ENCODE results near the gene ADD3. TPM values are rescaled to one million over a fixed set of nuclear protein-coding genes. Genes with fewer than 3 reads are reported as not detected.
A peak's percentile ranks its signal among the peaks of the same experiment; 100 is the strongest.

Gene ADD3
- total RNA-seq, 1 experiment from 2014 or later, result 43.9 TPM

GRCh38 chr10:110003524-110003885 is 4.3 kb upstream of the ADD3 start:
- no peak for DNase-seq (ENCODE audit: low read depth)

- DNase-seq (ENCODE audit: low read depth), result peak; percentile 46
Measured at GRCh38 chr10:110005719-110006118, 2.1 kb upstream of the ADD3 start.

DNA sequence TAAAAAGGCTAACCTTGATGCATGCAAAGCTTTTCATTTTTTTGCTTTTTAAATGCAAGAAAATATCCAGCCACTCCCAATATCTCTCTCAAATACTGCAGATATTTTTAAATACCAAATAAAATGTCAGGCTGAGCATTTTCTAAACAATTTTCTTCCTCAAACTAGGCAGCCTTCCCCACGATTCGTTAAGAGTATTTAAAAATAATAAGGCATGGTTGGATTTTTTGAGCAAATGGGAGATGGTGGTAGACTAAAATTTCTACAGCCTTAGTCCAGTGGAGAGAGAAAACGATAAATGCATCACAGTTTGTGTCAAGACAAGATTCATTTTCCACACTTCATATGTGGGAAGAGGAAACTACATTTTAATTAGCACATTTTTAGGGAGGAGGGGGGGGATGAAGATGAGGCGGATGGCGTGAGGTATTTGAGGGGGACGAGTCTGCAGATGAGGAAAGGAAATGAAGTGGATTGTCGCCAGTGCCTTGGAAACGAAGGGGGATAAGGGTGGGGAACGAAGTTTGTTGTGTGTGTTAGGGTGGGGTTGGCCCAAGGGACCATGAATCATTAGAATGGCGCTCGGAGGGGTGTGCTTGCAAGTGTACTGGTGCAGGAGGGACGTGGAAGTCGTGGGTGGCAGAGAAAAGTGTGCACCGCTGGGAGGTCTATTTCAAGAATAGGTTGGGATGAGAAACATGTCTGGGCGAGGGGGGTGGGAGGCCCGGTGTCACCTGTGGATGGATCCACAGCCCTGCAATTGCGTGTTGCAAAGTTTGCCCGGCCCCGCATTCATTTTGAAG is 1.2 kb upstream of the ADD3 start:
- DNase-seq (ENCODE audit: low read depth), result peak; percentile 54

- DNase-seq (ENCODE audit: low read depth), result no peak
Measured at GRCh38 chr10:110007161-110007700, 553 bp upstream of the ADD3 start.

- peak; percentile 17 for DNase-seq (ENCODE audit: low read depth)
Measured at GRCh38 chr10:110008518-110009339, 945 bp downstream of the ADD3 start.

DNA sequence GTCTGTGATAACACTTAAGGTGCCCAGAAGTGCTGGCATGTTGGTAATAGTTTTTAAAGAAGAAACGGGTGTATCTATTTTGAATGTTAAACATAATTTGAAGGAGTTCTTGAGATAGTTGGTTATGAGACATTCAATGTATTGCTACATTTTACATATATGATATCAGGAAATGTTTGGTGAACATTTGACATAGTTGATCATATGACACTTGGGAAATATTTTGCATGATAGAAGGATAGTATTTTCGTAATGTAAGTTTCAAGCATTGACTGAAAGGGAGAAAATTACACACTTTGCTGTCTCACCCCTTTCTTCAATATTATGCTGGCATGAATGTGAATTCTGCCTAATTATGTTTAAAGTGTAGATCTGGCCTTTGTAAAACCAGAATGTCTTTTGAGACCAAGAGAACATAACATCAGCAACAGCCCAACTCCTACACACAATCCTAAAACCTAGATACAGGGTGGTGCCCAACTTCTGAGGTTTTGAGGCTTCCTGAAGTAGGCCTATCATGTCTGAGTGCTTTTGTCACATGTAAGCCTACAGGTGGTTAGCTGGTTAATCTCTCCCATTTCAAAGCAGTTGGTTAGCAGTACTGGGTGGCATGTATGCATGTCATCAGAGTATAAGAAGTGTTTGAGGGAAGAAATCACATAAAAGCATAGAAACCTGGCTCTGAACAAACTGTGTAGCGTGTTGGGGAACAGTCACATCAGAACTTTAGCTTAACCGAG is 2.1 kb downstream of the ADD3 start:
- DNase-seq (ENCODE audit: low read depth), result no peak

DNA sequence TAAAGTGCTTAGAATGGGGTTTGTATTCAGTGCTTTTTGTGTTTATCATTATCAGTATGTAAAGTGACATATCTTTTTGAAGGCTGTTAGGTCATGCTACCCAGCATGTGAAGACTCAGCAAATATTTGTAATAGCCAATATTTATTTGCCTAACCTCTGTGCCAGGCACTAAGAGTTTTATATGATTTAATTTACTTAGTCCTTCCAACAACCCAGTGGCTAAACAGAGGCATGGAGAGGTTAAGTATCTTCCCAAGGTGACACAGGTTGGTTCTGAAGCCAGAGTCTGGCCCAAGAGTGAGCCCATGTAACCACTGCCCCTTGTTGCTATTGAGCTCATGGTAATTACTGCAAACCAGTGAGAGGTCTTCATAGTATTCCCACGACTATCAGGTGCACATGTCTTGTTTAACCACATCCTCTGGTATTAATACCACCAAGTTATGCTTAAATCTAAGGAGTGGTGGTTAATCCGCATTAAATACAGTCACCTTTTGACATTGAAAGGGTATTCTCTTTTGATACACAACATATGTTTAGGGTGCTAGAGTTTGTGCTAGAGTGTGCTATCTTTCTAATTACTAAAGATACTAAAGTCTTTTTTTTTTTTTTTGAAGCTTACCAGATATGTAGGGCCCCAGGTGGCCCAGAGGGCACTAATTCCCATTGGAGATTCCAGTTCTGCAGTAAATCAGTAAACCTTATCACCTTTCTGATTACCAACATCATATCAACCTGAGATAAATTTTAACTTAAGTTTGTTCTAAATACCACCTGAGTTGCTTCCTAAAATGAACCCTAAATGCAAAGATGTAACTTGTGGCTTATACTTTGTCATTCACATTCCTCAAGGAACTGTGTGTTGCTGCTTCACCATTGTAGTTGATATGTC is 2.9 kb downstream of the ADD3 start:
- no peak for DNase-seq (ENCODE audit: low read depth)

GRCh38 chr10:110011681-110012080 is 3.9 kb downstream of the ADD3 start:
- no peak for DNase-seq (ENCODE audit: low read depth)

GRCh38 chr10:110013630-110014293 is 6.0 kb downstream of the ADD3 start:
- DNase-seq (ENCODE audit: low read depth), result no peak

DNA sequence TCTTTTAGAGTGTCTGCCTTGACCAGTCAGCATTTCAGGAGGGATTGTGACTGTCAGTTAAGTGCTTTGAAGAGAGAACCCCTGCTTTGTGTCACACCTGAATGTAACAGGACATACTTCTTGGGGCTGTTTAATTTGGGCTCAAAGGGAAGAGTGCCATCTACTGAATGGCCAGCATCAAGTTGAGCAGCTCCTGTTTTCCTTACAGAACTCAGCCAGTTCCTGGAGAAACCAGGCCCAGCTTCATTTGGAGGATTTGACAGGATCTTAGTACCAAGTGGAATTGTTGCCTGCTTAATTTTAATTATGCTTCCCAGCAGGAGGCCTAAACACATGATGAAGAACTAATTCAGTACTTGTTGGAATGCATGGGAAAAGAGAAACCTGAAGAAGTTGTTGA is 8.3 kb downstream of the ADD3 start:
- peak; percentile 15 for DNase-seq (ENCODE audit: low read depth)

DNA sequence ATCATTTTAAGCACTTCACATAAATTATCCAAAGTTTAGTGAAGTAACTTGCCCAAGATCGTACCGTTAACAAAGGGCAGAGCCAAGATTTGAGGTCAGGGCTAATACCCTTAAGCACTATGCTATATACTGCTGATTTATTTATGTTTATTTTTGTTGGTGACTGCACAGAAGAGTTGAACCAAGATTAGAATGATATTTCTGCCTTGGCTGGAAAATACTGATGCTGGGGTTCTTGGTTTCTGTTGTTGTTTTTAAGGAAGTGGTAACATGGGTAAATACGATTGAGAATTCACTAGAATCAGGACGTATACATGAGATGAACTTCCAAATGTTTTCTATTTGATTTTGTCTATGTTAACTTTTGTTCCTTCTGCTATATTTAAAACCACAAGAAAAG is 9.3 kb downstream of the ADD3 start:
- no peak for DNase-seq (ENCODE audit: low read depth)

DNA sequence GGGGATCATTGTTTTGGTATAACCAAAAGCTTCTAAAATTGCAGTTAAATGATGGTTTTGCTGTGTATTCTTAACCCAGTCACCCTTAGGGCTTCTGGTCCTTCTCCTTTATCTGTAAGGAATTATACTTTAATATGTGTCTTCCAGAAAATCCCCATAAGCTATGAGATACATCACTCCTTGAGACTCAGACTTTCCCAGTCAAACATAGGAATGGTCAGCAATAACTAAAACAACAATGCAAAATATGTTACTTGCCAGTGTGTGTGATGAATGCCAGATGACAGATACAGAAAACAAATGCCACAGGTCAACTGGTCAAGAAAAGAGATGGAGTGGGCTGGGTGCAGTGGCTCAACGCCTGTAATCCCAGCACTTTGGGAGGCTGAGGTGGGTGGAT is 10.1 kb downstream of the ADD3 start:
- DNase-seq (ENCODE audit: low read depth), result no peak

DNA sequence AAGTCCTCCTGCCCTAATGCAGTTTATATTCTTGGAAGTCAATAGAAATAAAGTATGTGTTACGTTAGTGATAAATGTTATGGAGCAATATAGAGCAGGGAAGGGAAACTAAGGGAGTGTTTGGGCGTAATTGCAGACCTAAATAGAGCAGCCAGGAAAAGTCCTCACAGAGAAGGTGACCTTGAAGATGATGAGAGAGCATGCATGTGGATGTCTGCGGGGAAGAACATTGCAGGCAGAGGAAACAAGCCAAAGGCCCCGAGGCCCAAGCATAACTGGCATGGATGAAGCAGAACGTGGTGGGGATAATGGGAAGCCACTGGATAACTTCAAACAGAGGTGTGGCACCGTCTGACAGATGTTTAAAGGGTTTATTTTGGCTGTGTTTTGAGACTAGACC is 12.5 kb downstream of the ADD3 start:
- peak; percentile 22 for DNase-seq (ENCODE audit: low read depth)

DNA sequence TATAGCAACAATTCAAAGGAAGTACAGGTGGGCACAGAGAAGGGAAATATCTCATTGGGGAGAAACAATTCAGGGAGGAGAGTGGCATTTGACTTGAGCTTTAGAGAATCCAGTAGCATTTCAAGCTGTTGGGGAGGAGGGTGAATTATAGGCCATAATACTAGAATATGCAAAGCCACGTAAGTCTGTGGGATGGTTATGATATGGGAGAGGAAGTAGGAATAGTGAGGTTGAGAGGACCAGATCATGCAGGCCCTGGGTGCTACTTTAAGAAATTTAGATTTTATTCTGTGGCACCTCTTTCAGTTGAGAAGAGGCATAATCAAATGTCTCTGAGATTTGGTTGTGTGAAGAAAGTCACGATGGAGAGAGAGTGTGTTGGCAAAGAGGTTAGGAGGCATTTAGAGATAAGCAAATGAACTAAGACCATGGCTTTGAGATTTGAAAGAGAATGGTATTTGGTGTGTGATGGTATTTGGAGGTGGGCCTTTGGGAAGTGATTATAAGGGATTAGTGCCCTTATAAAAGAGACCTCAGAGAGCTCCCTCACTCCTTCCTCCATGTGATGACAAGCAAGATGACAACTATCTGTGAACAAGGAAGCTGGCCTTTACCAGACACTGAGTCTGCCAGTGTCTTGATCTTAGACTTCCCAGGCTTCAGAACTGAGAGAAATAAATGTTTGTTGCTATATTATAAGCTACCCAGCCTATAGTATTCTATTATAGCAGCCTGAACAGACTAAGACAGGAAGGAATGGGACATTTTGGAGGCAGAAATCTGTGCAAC is 15.1 kb downstream of the ADD3 start:
- DNase-seq (ENCODE audit: low read depth), result no peak

- no peak for DNase-seq (ENCODE audit: low read depth)
Measured at GRCh38 chr10:110023785-110024465, 16.1 kb downstream of the ADD3 start.

- DNase-seq (ENCODE audit: low read depth), result no peak
Measured at GRCh38 chr10:110029450-110029849, 21.7 kb downstream of the ADD3 start.

- DNase-seq (ENCODE audit: low read depth), result no peak
Measured at GRCh38 chr10:110032801-110033700, 25.3 kb downstream of the ADD3 start.

DNA sequence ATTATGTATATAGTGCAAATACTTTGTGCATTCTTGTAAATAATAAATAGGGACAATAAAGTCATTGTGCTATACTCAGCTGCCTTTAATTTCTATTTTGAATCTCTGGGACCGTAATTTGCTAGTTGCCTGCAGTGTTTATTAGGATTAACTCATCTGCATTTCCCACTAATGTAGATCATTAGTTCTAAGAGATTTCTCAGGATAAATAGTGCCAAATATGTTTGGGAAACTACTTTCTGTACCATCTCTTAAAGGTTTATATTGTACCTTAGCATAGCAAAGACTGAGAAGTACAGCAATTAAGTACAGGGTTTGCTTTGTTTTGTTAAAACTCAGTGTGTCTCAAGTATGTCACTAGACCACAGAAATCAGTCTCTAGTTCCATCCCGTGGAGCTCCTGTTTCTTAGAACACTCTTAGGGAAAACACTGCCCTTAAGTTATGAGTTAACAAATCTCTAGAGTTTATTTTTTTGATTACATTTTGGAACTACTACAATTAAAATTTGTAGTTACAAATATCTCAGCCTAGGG is 26.0 kb downstream of the ADD3 start:
- DNase-seq (ENCODE audit: low read depth), result no peak
